Brain microvascular endothelial cell (primary cell): ENCODE measurements around the gene FAM20C.
"Not testable (repeated sequence)": the region's sequence is repeated elsewhere in the genome, so short reads cannot be mapped to it uniquely, and the experiment has no call there.

Experiments used
- DNase-seq: peaks from one replicate; pipeline ENCODE4 v3.0.0-alpha.2; 2020
- H3K27ac ChIP-seq: fragments of 250-450 bp; sonication (Bioruptor Pico); 2 replicates; pipeline ENCODE4 v1.5.1; 2020; ENCODE audit warnings: mild to moderate bottlenecking, moderate library complexity
- H3K27me3 ChIP-seq: fragments of 250-450 bp; sonication (Bioruptor Pico); replicated peaks from 2 replicates; pipeline ENCODE4 v1.5.1; 2020; ENCODE audit warnings: mild to moderate bottlenecking
- H3K36me3 ChIP-seq: fragments of 250-450 bp; sonication (Bioruptor Pico); replicated peaks from 2 replicates; pipeline ENCODE4 v1.5.1; 2020; ENCODE audit warnings: mild to moderate bottlenecking
- H3K4me3 ChIP-seq: 2 replicates; pipeline ENCODE4 v1.5.1; 2011; ENCODE audit warnings: low read depth, mild to moderate bottlenecking, control low read depth, low read length, moderate library complexity
- in situ Hi-C: cut with HindIII; loops from 2 replicates; pipeline ENCODE4 v1.10.0; 2017; ENCODE audit warnings: low sequenced_read_pairs, low pct_ligation_motif_present
- TF ChIP-seq, protein P1 (sequence below): IDR thresholded peaks from 2 replicates; pipeline ENCODE4 v1.5.1; 2011; ENCODE audit warnings: low read depth, mild to moderate bottlenecking, moderate library complexity, low read length, control low read depth, inconsistent platforms; ENCODE audit errors: missing control alignments

The FAM20C gene

GRCh38 chr7:293681-294439 is 101.5 kb downstream of the FAM20C start:
- Histone ChIP-seq H3K4me3 (no peak overlapping the region), H3K36me3 (no peaks in the 10 kb centered on the region), H3K27me3 (peaks cover 53% of the 10 kb centered on the region), H3K27ac (no peak overlapping the region)
- TF ChIP-seq, protein P1, sequence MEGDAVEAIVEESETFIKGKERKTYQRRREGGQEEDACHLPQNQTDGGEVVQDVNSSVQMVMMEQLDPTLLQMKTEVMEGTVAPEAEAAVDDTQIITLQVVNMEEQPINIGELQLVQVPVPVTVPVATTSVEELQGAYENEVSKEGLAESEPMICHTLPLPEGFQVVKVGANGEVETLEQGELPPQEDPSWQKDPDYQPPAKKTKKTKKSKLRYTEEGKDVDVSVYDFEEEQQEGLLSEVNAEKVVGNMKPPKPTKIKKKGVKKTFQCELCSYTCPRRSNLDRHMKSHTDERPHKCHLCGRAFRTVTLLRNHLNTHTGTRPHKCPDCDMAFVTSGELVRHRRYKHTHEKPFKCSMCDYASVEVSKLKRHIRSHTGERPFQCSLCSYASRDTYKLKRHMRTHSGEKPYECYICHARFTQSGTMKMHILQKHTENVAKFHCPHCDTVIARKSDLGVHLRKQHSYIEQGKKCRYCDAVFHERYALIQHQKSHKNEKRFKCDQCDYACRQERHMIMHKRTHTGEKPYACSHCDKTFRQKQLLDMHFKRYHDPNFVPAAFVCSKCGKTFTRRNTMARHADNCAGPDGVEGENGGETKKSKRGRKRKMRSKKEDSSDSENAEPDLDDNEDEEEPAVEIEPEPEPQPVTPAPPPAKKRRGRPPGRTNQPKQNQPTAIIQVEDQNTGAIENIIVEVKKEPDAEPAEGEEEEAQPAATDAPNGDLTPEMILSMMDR, result no peak
- in situ Hi-C loops, result no loop called here
- DNase-seq, result no peak

- no peak for DNase-seq
- in situ Hi-C loops, result no loop called here
- H3K36me3 ChIP-seq, result no peaks in the 10 kb centered on the region
- H3K4me3 ChIP-seq, result no peak overlapping the region
- H3K27me3 ChIP-seq, result peaks cover 45% of the 10 kb centered on the region
- TF ChIP-seq, protein P1, result no peak
- H3K27ac ChIP-seq, result no peak overlapping the region
Measured at GRCh38 chr7:294440-295154, 102.2 kb downstream of the FAM20C start.

DNA sequence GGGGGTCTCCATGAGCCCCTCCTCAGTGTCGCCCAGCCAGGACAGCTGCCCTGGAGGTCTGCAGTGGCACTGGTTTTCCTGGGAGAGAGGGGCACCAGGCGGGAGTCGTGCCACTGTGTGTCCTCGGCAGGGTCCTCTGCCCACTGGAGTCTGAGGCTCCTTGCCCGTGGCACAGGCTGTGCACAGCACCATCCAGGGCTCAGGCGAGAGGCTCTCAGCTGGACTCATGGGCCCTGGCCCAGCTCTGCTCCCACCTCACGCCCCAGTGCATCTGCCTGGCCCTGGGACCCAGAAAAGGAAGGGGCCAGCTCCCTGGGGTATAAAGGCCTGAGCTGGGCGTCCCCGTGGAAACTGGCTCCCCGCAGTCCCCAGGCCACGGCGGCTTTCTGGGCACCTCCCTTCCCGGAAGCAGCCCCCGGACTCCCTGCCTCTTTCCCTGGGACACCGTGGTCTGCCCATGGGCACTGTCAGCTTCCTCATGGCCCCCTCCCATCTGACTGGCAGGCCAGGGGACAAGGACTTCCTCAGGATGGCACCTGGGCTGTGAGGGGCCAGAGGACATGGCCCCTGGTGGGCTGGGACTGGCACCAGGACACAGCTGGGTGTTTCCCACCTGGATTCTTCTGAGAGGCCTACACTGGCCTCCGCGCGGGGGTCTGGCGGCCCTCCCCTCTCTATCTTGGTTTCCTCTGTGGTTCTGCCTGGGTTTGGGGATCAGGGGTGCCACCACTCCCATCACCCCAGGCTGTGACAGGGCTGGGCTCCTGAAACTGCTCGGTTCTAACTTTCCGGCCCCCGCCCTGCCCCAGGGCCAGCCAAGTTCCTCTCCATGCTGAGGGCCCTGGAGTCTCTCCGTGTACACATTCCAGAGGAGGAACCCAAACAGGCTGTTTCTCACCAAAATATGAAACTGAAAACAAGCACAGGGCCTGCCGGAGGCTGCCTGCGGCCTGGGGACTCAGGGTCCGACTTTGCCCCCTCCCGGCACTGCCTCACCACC is 103.1 kb downstream of the FAM20C start:
- in situ Hi-C loops, result no loop called here
- TF ChIP-seq, protein P1, result no peak
- H3K27ac ChIP-seq, result no peak overlapping the region
- peaks cover 37% of the 10 kb centered on the region for H3K27me3 ChIP-seq
- no peak overlapping the region for H3K4me3 ChIP-seq
- H3K36me3 ChIP-seq, result no peaks in the 10 kb centered on the region
- no peak for DNase-seq

DNA sequence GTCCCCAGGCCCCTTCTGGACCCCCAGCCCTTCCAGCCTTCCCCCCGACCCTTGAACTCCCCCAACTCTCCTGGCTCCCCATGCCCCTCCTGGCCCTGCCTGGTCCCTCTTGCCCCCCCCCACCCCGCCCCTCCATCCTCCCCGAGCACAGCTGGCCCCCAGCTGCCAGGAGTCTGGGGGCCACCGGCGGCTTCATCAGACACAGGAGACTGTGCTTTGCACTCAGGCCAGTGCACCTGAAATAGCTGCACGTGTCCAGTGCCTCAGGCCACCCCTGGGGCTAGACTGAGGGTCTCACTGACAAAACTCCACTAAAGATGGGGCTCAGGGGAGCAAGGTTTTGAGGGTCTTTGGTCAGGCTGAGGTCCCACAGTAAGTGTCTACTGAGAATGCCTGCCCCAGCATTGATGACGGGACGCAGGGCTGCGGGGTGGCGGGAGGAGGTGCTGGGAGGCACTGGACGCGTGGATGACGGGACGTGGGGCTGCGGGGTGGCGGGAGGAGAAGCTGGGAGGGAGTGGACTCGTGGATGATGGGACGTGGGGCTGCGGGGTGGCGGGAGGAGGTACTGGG is 104.1 kb downstream of the FAM20C start:
- H3K27me3 ChIP-seq, result peaks cover 28% of the 10 kb centered on the region
- H3K4me3 ChIP-seq, result no peak overlapping the region
- H3K36me3 ChIP-seq, result no peaks in the 10 kb centered on the region
- TF ChIP-seq, protein P1, result no peak
- in situ Hi-C loops, result no loop called here
- H3K27ac ChIP-seq, result no peak overlapping the region
- DNase-seq, result no peak

- H3K36me3 ChIP-seq, in situ Hi-C loops, DNase-seq, H3K4me3 ChIP-seq, H3K27ac ChIP-seq: not testable (repeated sequence)
- H3K27me3 ChIP-seq, result peaks cover 21% of the 10 kb centered on the region
Measured at GRCh38 chr7:297141-297540, 104.8 kb downstream of the FAM20C start.
